Germinal center (tissue), 1 donor: ENCODE measurements around the gene UTRN.

Experiments used
- DNase-seq: peaks from one replicate; pipeline ENCODE4 v3.0.0; 2012; ENCODE audit warnings: mixed read lengths, low spot score

The UTRN gene

GRCh38 chr6:144314003-144314485 lies 28.9 kb downstream of the UTRN start:
- DNase-seq = no peak

GRCh38 chr6:144314562-144314961 lies 29.4 kb downstream of the UTRN start:
- DNase-seq = no peak

GRCh38 chr6:144315226-144315980 lies 30.3 kb downstream of the UTRN start:
- no peak for DNase-seq

GRCh38 chr6:144315981-144316861 lies 31.1 kb downstream of the UTRN start:
- no peak for DNase-seq

- no peak for DNase-seq
Observed at GRCh38 chr6:144316862-144317195, 31.7 kb downstream of the UTRN start.

- no peak for DNase-seq
Observed at GRCh38 chr6:144317736-144318135, 32.6 kb downstream of the UTRN start.

GRCh38 chr6:144319211-144319610 lies 34.1 kb downstream of the UTRN start:
- no peak for DNase-seq

- DNase-seq = no peak
Observed at GRCh38 chr6:144320741-144321140, 35.6 kb downstream of the UTRN start.

- no peak for DNase-seq
Observed at GRCh38 chr6:144321839-144322591, 36.9 kb downstream of the UTRN start.

GRCh38 chr6:144325232-144325631 lies 40.1 kb downstream of the UTRN start:
- DNase-seq = no peak

- DNase-seq = no peak
Observed at GRCh38 chr6:144326393-144326792, 41.3 kb downstream of the UTRN start.

- DNase-seq = no peak
Observed at GRCh38 chr6:144327081-144327480, 41.9 kb downstream of the UTRN start.

- DNase-seq = no peak
Observed at GRCh38 chr6:144330017-144330987, 45.2 kb downstream of the UTRN start.

- DNase-seq = no peak
Observed at GRCh38 chr6:144331491-144331969, 46.4 kb downstream of the UTRN start.

- no peak for DNase-seq
Observed at GRCh38 chr6:144332177-144332576, 47.0 kb downstream of the UTRN start.

GRCh38 chr6:144334150-144334708 lies 49.1 kb downstream of the UTRN start:
- DNase-seq = peak; percentile 75
